A172 (cell line): ENCODE results near the gene DTHD1. TPM values are rescaled to one million over a fixed set of nuclear protein-coding genes. Genes with fewer than 3 reads are reported as not detected.

ENCODE experiments used
- DNase-seq: peaks from one replicate; pipeline ENCODE4 v3.0.0-alpha.2; 2015; ENCODE audit warnings: low spot score
- total RNA-seq: library from RNA; depleted of rRNA; stranded (reverse); fragments of >200 nt; shearing (Covaris generic); gene quantifications from 2 replicates; pipeline ENCODE4 v1.2.3, GENCODE V29; 2014

Gene DTHD1
- total RNA-seq, 1 experiment from 2014 or later = not detected

DNA sequence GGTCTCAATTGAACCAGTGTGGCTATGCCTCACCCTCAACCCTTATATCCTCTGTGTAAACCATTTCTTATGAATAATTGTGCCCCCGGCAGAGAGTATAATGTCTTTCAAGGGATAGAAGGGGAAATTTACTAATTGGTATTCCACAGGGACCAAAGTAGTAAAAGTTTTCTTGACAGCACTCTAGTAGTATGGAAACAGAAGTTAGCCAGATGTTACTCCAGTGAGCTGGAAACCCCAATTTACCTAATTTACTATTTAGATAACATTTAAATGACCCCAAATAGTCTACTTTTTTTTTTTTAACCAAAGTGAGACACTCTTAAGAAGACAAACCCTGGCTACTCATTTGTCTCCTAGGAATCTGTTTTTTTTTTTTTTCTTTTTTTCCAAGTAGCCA lies 32.3 kb downstream of the DTHD1 start:
- no peak for DNase-seq

DNA sequence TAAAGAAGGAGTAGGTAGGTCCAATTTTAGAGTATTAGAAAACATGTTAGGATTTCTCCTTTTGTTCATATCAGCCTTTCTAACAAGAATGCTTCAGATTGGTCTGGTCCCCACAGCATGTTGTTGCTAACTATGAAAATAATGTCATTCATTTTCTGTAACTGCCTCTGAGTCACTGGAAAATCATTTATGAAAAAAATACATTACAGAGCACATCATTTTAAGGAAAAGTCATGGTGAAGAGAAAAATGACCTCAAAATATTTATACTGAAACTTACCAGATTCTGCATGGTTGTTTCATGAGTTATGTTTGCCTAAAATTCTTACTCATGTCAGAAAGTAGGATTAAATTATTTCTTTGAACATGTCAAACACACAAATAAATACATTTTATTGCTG lies 35.2 kb downstream of the DTHD1 start:
- DNase-seq = peak; percentile 8

DNA sequence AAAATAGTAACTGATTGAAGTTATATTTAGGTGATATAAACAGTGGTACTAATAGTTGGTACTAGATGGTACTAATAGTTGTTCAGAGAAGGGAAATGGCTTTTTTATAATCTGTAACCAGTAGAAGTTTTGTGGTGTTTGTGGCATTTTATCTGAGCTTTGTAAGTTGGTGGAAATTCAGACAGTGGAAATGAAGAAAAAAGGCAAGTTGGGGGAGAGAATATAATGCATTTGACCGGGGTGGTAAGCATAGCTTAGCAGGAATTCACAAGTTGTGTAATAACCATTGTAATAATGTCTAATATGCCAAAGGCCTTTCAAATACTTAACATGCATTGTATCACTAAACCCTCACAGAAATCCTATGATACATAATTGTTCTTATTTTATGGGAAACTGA lies 36.3 kb downstream of the DTHD1 start:
- DNase-seq = no peak

DNA sequence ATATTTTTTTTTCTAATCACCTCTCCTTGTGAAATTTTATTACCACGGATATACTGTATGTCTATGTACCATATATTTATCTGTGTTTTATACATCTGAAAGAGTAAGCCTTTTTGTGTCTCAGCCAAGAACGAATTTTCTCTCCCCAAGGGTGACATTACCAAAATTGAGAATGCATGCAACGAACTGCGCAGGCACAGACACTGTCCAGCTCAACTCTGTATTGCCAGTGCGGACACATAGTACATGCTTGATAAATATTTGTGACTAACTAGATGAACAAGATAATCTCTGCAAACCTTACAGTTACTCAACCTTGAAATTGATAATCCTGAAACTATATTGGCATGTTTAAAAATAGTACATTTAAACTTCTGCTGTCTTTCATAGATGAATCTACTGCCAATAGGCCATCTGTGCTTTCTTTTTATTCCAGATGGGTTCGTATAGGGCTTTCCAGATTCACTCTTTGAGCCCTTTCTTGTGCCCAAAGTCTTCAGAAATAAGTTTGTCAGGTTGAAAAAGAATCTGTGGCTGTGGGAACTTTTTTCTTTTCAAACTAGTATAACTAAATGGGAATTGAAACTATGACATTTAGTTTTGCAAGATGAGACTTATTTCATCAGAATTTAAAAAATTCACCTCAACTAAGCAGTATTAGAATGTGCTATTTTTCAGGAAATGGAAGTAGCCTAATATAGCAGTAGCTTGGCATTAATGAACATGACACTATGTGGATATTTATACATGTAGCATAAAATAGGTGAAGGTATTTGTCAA lies 38.9 kb downstream of the DTHD1 start:
- DNase-seq = no peak

DNA sequence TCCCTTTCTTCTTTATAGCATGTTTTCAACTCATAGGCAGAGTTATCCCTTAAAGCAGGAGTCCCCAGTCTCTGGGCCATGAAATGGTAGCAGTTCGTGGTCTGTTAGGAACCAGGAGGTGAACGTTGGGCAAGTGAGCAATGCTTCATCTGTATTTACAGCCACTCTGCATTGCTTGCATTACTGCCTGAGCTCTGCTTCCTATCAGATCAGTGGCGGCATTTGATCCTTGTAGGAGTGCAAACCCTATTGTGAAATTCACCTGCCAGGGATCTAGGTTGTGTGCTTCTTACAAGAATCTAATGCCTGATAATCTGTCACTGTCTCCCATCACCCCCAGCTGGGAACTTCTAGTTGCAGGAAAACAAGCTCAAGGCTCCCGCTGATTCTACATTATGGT lies 39.8 kb downstream of the DTHD1 start:
- no peak for DNase-seq

DNA sequence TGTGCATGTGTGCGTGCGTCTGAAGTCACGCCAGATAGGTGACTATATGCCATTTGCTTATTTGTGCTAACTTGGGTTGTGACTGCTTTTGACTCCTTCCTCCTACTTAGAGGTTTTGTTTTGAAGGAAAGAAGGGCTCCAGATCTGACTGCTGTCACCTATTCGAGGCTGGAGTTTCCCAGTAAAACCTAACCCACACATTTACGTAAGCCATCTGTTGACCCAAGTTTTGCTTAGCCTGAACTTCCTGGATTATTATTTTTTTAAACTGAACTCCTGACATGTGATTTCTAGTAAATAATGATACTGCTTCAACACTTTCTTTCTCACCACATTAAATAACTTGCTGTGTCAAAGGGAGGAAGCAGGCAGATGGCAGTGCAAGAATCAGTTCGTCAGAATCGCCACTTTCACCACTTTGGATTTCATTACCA lies 41.5 kb downstream of the DTHD1 start:
- no peak for DNase-seq

DNA sequence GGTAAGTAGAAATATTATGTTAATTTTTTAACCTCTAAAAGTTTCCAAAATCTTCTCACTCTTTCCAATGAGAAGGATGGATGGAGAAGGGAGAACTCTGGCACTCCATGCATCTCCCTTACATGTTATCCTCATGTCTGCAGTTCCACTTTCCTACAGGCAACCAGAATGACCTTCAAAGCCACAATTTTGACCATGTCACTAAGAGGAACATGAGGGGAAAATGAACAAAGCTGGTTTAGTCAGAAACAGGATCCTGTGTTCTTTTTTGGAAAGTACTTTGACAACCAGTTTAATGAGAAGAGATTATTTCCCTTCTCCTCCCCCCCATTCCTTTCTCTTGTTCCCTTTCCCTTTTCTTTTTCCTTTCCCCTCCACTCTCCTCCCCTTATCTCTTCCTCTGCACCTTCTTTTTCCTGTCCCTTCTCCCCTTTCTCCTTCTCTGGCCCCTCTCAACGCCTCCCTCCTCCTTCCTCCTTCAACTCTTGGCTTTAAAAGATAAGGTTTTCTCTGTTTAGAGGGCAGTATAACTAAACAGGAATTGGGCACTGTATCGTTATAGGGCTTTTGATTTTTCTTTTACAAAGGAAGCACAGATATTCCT lies 42.5 kb downstream of the DTHD1 start:
- no peak for DNase-seq

DNA sequence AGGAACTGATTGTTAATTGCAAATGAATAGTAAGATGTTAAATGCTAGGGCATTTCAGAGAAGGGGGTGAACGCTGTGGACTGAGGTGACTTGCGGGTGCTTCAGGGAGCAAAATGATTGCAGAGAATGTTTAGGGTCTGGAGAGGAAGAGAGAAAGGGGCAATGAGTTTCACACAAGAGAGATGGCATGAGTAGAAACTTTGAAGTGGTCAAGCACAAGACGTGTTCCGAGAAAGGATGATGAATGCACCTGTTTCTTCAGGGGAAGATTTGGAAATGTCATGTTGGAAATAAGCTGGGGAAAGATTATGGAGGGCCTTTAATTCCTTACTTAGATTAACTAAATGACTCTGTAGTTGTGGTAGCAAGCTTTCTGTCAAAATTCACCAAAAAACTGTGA lies 43.4 kb downstream of the DTHD1 start:
- DNase-seq = no peak

DNA sequence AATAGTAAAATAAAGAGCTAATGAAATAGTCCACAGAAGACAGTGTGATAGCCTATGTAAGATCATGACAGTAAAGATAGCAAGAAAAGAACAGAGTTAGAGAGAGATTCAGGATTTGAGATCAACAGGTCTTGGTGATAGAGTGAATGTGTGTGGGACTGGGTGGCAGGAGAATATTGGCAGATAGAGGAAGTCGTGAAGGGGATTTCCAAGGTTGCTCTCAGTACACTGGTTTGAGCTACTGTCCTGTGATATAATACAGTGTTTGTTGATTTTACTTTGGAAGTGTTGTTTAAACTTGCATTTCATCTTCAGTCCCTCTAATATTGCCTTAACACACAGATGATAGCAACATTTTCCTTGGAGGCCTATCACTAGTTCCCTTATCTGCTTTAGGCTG lies 44.1 kb downstream of the DTHD1 start:
- DNase-seq = no peak

DNA sequence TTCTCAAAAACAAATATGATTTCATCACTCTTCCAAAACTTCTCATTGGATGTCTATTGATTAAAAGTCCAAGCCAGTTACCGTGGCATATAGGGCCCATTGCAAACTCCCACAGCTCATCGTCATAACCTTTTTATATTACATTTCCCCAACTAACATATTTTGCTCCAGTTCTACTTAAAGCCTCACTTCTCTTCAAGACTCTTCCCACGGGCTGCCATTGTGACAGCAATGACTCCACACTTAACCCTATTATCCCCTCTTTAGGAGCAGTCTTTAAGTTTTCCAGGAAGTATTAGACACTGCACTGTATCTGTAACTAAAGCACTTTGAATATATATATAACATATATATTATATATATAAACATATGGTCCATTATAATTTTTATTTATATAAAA lies 44.5 kb downstream of the DTHD1 start:
- no peak for DNase-seq

DNA sequence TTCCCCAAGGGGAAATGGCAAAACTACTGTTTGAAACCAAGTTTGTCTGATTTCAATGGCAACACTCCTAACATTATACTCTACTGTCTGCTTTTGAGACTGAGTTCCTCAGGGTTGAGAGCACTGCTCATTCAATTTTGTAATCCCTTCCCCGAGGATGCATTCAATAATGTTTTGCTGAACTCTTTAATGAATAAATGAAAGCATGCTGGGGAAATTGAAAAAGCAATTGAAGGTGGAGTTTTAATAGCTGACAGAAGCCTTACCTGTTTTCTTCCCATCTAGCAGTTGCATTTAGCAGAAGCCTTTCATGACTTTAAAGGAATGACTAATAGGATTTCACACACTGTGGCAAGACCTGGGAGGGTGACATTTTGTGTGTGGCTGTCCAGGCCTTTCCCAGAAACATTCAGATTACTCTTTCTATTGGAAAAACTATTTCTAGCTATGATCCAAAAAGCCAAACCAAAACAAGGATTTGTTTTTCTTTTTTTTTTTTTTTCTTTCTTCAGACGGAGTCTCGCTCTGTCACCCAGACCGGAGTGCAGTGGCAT lies 45.1 kb downstream of the DTHD1 start:
- DNase-seq = no peak

DNA sequence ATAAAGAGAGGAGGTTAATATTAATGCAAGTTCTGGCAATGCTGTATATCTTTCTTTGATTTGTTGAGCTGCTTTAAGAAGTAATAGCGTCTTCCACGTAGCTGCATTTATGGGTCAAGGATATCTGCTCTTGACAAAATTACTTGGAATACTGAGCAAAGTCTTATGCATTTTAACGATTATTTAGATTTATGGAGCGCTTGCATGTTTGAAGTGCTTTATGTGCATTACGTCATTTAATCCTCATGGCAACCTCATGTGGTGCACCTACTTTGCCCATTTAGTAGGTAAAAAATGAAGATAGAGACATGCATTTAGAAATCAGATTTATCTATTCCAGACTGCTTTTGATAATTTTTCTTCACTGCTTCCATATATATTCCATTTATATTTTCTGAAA lies 46.0 kb downstream of the DTHD1 start:
- DNase-seq = no peak

DNA sequence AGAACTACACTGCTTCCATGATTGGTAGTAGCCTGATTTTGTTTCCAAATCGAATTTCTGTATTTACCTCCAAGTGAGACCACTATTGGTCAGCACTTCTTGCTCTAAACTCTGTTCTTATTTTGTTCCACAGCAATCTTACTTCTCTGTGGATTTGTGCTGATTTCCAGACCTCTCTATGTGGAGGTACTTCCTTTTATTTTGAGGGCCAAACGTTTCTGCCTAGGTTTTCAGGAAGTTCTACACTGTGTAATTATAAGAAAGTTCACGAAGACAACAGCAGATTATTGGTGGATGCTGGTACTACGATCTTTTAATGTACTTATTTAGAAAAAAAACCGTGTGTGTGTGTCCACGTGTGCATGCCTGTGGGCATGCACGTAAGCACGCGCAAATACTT lies 46.7 kb downstream of the DTHD1 start:
- DNase-seq = no peak

DNA sequence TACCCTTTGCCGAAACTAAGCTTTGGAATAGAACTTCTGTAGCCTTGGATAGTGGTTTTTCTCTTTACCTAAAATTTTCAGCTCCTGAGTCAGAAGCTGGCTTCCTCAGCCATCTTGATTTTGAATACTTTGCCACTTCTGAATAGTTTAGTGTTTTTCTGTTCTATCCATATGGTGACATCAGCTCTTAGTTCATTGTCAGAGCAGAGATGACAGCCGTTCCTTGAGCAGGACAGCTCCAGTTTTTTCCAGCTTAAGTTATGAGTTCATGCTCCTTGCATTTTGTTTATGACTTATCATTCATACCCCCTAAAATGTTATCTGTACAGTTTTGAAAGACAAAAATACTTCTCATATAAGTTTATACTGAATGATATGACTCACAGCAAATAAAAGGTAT lies 47.8 kb downstream of the DTHD1 start:
- DNase-seq = no peak

DNA sequence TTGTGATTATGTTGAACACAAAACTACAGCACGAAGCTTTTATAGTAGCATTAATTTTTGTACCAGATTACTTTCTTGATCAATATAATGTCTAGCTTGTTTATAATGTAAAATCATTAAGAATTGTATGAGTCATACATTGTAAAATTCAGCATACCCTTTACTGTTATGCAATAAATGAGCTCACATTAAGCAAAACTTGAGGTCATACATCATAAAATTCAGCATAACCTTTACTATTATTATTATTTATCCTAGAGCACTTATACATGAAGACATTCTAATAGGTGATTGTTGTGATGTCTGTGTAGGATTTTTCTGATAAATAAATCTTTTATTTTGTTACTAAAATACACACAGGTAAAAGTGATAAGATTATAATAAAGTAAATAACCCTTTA lies 49.4 kb downstream of the DTHD1 start:
- no peak for DNase-seq

DNA sequence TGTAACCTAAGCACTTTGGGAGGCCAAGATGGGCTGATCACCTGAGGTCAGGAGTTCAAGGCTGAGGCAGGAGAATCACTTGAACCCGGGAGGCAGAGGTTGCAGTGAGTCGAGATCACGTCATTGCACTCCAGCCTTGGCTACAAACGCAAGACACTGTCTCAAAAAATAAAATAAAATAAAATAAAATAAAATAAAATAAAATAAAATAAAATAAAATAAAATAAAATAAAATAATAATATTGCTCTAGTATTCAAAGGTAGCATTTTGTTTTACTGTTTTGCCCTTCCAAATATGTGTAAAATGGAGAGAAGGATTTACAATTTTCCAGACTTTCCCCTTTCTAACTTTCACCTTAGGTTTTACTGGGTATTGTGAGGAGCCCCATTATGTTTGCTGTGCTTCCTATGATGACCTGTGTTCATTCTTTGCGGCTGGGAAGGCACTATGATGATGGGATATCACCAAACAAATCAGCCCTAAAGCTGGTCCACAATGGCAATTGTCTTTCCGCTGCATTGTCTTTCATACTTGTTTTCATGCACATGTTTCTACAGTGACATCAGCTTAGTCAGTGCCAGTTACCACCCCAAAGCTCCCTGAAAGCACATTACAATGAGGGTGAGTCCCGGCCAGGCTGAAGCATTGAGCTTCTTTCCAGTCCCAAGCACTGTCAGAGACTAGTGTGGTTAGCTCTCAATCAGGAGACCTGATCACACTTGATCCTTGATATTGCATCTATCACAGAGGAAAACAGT lies 50.8 kb downstream of the DTHD1 start:
- DNase-seq = peak; percentile 3

DNA sequence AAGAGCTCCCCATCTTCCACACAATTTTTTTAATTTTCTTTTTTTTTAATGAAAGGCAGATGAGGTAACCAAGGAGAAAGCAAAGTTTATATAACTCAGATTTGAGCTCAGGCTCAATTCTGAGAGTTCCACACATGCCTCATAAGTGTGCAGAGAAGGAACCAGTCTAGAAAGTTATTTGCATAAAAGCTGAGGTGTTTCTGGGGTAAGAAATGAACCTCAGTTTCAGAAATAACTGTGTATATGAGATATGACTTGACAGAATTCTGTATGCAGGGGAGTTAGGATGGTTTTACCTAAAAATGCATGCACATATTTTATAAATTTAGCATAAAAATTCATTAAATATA lies 51.3 kb downstream of the DTHD1 start:
- no peak for DNase-seq

DNA sequence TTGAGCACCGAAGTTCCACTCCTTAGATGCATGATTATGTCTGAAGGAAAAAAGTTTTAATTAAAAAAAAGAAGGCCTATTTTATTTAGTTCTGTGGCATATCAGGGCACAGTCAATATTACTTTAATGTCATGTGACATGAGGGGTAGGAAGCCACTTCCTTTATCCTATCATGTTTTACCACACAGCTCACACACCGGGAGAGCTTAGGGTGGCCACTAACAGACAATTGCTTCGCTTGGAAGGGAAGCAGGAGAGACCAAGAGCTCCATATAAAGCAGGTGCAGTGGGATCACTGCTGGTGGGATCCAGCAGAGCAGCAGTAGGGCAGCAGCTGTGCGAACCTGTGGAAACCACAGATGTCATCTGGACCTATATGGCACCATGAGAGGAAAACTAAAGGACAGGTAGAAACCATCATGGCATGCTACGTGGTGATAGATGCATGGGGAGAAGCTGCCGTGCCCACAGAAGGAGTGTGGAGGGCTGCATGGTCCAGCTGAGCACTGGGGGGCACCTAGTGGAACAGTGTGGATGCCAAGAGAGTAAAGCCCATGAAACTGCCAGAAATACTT lies 52.0 kb downstream of the DTHD1 start:
- DNase-seq = no peak

DNA sequence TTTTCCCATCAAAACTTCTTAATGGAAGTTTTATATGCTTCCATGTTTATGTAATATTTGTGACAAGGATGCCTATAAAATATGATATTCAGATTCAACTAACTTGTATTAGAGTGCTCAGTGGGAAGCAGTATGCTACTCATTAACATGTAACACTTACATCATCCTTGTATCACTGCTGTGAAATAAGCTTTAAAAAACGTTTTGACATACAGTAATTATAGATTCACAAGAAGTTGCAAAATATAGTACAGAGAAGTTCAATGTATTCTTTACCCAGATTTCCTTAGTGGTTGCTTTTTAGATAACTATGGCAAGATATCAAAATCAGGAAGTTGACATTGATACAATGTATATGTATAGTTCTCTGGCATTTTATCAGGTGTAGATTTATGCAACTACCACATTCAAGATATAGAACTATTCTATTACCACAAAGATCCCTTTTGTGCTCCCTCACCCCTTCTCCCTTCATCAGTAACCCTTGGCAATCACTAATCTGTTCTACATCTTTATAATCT lies 56.3 kb downstream of the DTHD1 start:
- DNase-seq = no peak

DNA sequence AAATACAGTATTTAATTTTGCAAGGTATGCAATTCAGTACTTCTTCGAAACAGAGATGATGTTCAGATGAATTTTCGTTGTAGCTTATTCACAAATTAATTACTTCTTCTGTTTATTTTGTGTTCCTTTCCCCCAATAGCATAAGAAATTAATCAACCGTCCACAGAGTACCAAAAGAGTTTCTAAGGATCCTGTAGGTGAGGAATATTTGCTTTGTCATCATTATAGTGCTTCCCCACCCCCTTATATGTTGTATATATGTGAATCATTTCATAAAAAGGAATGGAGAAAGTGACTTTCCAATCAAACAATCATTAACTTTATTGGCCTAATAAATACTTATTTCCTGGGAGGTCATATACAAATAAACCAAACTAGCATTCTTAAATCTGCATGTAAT lies 57.6 kb downstream of the DTHD1 start:
- DNase-seq = no peak

DNA sequence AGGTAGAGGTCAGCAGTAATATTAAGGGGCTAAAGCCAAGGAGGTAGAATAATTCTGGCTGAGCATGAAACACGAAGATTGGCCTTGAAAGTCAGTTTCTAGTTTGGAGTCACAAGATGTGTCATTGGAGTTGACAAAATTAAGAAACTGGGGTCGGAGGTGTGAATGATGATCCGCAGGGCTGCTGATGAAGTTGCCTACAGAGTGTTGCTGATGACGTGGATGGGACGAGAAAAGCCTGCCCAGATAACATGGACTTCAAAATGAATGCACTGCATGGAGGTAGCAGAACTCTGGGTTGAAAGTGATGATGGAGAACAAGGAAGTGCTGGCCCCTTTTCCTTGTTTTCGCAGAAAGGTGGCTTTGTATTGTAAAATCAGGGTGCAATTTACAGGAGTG lies 60.5 kb downstream of the DTHD1 start:
- DNase-seq = no peak

DNA sequence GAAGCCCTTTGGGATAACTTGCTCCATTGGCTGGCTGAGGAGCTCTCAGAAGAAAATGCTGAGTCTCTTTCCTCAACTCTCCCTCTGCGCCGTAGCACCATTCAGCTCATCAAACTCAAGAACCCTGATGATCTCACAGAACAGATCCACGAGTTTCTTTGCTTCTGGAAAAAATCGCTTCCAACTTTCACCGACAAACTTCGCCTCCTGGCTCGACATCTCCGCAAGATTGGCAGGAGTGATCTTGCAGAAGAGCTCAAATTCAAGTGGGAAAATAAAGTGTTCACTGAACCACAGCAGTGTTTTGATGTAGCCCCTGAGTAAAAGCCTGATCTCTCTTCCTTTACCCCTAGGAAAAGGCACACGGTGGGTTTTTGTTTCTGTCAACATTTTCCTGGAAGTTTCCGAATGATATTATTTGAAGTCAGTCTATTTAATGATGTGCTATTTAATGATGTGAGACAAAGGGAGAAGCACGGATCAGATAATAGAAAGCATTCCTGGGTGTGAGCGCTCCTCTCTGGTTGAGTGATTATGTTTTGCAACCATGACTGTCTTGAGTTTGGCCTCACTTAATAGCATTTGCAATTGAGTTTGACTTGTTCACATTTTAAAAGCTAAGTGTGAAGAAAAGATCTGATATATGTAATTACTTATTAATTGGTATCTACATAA lies 62.2 kb downstream of the DTHD1 start:
- no peak for DNase-seq
